Skeletal muscle satellite cell (primary cell): ENCODE data around the gene PDCD7.
A peak's percentile ranks its signal among the peaks of the same experiment; 100 is the strongest.
"Not testable (repeated sequence)": the region's sequence is repeated elsewhere in the genome, so short reads cannot be mapped to it uniquely, and the experiment has no call there.

Source experiments
- H3K27me3 ChIP-seq: 2 replicates; pipeline ENCODE4 v1.7.0; 2013; ENCODE audit warnings: low read length; ENCODE audit not compliant: control insufficient read depth, insufficient read depth
- H3K36me3 ChIP-seq: 2 replicates; pipeline ENCODE4 v1.7.0; 2013; ENCODE audit warnings: mild to moderate bottlenecking, control low read depth, low read length; ENCODE audit not compliant: insufficient read depth
- H3K4me1 ChIP-seq: 2 replicates; pipeline ENCODE4 v1.7.0; 2013; ENCODE audit warnings: low read length; ENCODE audit not compliant: control insufficient read depth, insufficient read depth
- H3K4me2 ChIP-seq: 2 replicates; pipeline ENCODE4 v1.7.0; 2013; ENCODE audit warnings: mild to moderate bottlenecking, low read length
- H3K4me3 ChIP-seq: 2 replicates; pipeline ENCODE4 v1.7.0; 2013; ENCODE audit warnings: low read length
- H3K9ac ChIP-seq: 2 replicates; pipeline ENCODE4 v1.7.0; 2013; ENCODE audit warnings: mild to moderate bottlenecking, low read depth, low read length, moderate library complexity
- H3K9me3 ChIP-seq: replicated peaks from 2 replicates; pipeline ENCODE4 v1.7.0; 2013; ENCODE audit warnings: mild to moderate bottlenecking, control low read depth, low read length

The PDCD7 gene

DNA sequence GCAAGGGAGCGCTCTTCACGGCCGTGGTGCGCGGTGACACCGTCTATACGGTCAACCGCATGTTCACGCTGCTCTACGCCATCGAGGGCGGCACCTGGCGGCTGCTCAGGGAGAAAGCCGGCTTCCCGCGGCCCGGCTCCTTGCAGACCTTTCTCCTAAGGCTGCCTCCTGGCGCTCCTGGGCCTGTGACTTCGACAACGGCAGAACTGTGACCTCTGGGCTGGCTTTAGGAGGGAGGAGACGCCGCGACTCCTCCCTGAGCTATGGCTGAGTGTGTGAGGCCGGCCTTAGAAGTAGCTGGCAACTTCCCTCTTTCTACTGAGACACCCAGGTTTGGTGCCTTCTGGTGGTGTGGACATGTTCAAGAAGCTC, 55.6 kb downstream of the PDCD7 start:
- no peak overlapping the region for H3K4me3 ChIP-seq
- H3K9me3 ChIP-seq: no peaks in the 10 kb centered on the region
- peaks cover 47% of the 10 kb centered on the region for H3K27me3 ChIP-seq
- no peaks in the 10 kb centered on the region for H3K36me3 ChIP-seq
- peak overlapping the region; percentile 52 for H3K4me2 ChIP-seq
- H3K9ac ChIP-seq: no peak overlapping the region
- H3K4me1 ChIP-seq: no peaks in the 10 kb centered on the region

DNA sequence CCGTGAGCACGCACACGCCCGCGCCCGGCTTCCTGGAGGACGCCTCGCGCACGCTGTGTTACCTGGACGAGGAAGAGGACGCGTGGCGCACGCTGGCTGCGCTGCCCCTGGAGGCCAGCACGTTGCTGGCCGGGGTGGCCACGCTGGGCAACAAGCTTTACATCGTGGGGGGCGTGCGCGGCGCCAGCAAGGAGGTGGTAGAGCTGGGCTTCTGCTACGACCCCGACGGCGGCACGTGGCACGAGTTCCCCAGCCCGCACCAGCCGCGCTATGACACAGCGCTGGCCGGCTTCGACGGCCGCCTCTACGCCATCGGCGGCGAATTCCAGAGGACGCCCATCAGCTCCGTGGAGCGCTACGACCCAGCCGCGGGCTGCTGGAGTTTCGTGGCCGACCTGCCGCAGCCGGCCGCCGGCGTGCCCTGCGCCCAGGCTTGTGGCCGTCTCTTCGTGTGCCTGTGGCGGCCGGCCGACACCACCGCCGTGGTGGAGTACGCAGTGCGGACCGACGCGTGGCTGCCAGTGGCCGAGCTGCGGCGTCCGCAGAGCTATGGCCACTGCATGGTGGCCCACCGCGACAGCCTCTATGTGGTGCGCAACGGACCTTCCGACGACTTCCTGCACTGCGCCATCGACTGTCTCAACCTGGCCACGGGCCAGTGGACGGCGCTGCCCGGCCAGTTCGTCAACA, 56.2 kb downstream of the PDCD7 start:
- Histone ChIP-seq H3K36me3 (no peaks in the 10 kb centered on the region), H3K27me3 (peaks cover 42% of the 10 kb centered on the region), H3K4me3 (no peak overlapping the region), H3K4me2 (peak overlapping the region; percentile 52), H3K4me1 (no peaks in the 10 kb centered on the region), H3K9ac (no peak overlapping the region), H3K9me3 (no peaks in the 10 kb centered on the region)

DNA sequence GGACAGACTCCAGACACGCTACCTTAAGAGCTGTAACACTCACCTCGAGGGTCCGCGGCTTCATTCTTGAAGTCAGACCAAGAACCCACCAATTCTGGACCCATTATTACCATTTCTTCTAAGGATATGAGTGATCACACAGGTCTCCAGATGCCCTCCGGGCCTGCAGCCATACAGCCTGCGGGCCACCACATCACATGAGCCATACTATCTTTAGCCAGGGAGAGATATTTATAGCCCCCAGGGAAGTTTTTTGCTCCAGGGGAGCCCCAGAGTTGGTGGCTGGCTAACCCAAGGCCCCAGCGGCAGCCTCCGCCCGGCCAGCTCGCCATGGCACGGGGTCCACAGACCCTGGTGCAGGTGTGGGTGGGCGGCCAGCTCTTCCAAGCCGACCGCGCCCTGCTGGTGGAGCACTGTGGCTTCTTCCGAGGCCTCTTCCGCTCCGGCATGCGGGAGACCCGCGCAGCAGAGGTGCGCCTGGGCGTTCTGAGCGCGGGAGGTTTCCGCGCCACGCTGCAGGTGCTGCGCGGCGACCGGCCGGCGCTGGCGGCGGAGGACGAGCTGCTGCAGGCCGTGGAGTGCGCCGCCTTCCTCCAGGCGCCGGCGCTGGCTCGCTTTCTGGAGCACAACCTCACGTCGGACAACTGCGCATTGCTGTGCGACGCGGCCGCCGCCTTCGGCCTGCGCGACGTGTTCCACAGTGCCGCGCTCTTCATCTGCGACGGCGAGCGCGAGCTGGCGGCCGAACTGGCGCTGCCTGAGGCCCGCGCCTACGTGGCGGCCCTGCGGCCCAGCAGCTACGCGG, 56.9 kb downstream of the PDCD7 start, which contains the start of gene KBTBD13:
Gene KBTBD13, plus strand, starts transcription at position 261 of the 805 bp plus-strand sequence. Its CDS starts 70 bp downstream, at position 331.
- no peaks in the 10 kb centered on the region for H3K36me3 ChIP-seq
- peaks cover 37% of the 10 kb centered on the region for H3K27me3 ChIP-seq
- H3K4me1 ChIP-seq: no peaks in the 10 kb centered on the region
- H3K9ac ChIP-seq: no peak within 1 kb of the TSS
- H3K4me3 ChIP-seq: no peak within 1 kb of the TSS
- no peak within 1 kb of the TSS for H3K4me2 ChIP-seq
- no peaks in the 10 kb centered on the region for H3K9me3 ChIP-seq

DNA sequence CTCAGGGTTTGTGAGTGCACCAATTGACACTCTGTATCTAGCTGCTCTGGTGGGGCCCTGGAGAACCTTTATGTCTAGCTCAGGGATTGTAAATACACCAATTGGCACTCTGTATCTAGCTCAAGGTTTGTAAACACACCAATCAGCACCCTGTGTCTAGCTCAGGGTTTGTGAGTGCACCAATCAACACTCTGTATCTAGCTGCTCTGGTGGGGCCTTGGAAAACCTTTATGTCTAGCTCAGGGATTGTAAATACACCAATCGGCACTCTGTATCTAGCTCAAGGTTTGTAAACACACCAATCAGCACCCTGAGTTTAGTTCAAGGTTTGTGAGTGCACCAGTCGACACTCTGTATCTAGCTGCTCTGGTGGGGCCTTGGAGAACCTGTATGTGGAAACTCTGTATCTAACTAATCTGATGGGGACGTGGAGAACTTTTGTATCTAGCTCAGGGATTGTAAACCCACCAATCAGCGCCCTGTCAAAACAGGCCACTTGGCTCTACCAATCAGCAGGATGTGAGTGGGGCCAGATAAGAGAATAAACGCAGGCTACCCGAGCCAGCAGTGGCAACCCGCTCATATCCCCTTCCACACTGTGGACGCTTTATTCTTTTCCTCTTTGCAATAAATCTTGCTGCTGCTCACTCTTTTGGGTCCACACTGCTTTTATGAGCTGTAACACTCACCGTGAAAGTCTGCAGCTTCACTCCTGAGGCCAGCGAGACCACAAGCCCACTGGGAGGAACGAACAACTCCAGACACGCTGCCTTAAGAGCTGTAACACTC, 57.8 kb downstream of the PDCD7 start:
- H3K4me2 ChIP-seq, H3K36me3 ChIP-seq, H3K9me3 ChIP-seq, H3K4me1 ChIP-seq, H3K9ac ChIP-seq, H3K4me3 ChIP-seq: not testable (repeated sequence)
- peaks cover 33% of the 10 kb centered on the region for H3K27me3 ChIP-seq

DNA sequence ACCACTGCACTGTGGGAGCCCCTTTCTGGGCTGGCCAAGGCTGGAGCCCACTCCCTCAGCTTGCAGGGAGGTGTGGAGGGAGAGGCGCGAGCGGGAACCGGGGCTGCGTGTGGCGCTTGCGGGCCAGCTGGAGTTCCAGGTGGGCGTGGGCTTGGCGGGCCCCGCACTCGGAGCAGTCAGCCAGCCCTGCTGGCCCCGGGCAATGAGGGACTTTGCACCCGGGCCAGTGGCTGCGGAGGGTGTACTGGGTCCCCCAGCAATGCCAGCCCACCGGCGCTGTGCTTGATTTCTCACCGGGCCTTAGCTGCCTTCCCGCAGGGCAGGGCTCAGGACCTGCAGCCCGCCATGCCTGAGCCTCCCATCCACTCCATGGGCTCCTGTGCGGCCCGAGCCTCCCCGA, 58.7 kb downstream of the PDCD7 start:
- not testable (repeated sequence) for H3K9me3 ChIP-seq, H3K4me2 ChIP-seq, H3K4me3 ChIP-seq, H3K4me1 ChIP-seq, H3K9ac ChIP-seq, H3K36me3 ChIP-seq
- H3K27me3 ChIP-seq: peaks cover 30% of the 10 kb centered on the region

DNA sequence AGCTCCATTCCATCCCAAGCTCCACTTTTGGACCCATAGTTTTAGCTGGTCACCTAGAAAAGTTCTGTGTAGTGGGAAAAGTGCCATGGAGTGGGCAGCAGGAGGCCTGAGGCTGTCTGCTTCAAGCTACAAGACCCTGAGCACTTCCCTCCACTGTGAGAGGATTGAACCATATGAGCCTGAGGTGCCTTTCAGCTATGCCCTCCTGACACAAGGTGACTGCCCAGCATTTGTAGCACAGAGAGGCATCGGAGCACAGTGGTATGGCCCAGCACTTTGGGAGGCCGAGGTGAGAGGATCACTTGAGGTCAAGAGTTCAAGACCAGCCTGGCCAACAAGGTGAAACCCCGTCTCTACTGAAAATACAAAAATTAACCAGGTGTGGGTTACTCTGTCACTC, 61.0 kb downstream of the PDCD7 start:
- H3K4me3 ChIP-seq: no peak overlapping the region
- no peaks in the 10 kb centered on the region for H3K36me3 ChIP-seq
- no peak overlapping the region for H3K9ac ChIP-seq
- no peak overlapping the region for H3K4me2 ChIP-seq
- H3K27me3 ChIP-seq: peaks cover 14% of the 10 kb centered on the region
- H3K9me3 ChIP-seq: no peaks in the 10 kb centered on the region
- peaks cover 17% of the 10 kb centered on the region for H3K4me1 ChIP-seq

DNA sequence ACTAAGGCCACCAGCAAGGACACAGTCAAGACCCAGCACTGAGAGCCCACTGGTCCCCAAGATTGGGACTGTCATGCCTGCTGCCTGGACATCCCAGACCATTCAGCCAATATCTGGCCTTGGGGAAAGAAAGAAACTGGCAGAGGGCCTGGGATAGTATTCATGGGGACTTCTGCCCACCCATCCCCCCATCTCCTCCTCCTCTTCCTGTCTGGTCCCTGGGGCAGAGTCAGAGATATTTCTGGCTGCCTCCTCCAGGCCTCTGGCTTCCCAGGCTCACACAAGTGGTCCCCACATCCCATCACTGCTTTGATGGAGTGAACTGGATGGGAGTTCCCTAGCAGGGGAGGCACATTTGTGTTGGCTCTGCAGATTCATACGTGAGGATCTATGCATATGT, 61.6 kb downstream of the PDCD7 start:
- Histone ChIP-seq H3K4me1 (peaks cover 17% of the 10 kb centered on the region), H3K27me3 (peaks cover 20% of the 10 kb centered on the region)

DNA sequence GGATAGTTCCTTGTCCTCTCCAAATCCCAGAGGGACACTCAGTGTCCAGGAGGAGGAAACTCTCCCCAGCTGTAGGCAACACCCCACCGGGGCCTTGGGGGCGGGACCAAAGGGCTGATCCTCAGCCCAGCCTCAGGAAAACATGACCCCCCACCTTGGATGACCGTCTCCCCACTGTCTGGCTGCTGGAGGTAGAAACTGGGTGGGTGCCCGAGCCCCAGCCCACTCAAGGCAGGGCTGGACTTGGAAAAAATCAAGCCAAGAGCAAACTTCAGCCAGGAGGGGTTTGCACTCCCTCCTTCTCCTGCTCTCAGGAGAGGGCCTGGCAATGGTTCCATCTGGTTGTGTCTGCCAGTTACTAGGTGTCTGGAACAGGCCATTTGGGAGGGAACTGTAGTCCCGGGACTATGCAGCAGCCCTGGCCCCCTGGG, 62.2 kb downstream of the PDCD7 start:
- no peaks in the 10 kb centered on the region for H3K36me3 ChIP-seq
- no peak overlapping the region for H3K4me2 ChIP-seq
- H3K9ac ChIP-seq: no peak overlapping the region
- peaks cover 26% of the 10 kb centered on the region for H3K27me3 ChIP-seq
- no peak overlapping the region for H3K4me3 ChIP-seq
- H3K4me1 ChIP-seq: peaks cover 17% of the 10 kb centered on the region
- H3K9me3 ChIP-seq: no peaks in the 10 kb centered on the region

More for the DNA sequence above, 61.6 kb downstream of the PDCD7 start:
- no peaks in the 10 kb centered on the region for H3K36me3 ChIP-seq
- H3K4me2 ChIP-seq: no peak overlapping the region
- H3K9me3 ChIP-seq: no peaks in the 10 kb centered on the region
- no peak overlapping the region for H3K4me3 ChIP-seq
- H3K9ac ChIP-seq: no peak overlapping the region

DNA sequence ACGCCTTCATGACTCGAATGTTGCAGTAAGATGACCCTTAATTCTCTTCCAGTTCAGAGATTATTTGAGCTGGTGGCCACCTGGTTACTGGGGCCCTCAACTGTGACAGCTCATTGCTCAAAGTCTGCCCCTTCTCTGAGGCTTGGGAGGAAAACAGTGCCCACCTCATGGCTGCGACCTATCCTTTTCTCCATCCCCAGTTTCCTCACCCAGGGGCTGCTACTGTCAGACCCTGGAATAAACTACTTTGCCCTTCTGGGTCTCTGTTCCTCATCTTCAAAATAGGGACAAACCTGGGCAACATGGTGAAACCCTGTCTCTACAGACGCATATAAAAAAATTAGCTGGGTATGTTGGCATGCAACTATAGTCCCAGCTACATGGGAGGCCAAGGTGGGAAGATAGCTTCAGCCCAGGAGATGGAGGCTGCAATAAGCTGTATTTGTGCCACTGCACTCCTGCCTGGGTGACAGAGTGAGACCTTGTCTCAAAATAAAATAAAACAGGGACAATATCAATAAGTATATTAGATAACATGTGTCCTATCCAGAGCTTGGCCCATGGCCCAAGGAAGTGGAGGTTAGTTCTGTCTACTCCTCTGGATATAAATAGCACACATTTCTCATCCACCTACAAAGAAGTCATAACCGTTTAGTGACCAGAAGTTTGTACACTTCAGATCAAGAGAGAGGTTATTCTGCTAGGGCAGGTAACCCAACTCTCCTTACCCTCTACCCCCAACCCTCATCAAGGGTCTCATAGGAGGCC, 63.6 kb downstream of the PDCD7 start:
- Histone ChIP-seq H3K9me3 (no peaks in the 10 kb centered on the region), H3K27me3 (peaks cover 40% of the 10 kb centered on the region), H3K9ac (no peak overlapping the region), H3K36me3 (no peaks in the 10 kb centered on the region), H3K4me3 (no peak overlapping the region), H3K4me1 (peaks cover 17% of the 10 kb centered on the region), H3K4me2 (no peak overlapping the region)

DNA sequence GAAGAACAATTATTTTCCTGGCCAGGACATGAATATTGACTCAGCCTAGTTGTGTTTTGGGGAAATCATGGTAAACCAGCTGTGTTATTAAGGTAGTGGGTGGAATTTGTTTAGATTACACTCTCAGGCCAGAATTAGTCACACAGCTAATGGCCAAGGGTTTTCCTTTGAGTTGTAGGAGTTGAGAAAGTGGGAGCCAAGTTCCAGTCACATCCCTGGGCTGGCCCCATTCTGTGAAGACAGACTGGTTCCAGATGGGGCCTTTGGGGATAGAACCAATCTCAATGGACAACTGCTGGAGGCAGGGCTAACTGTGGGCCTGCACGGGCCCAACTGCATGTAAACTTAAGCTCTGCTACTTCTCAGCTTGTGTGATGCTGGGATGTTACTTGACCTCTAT, 64.4 kb downstream of the PDCD7 start:
- Histone ChIP-seq H3K9me3 (no peaks in the 10 kb centered on the region), H3K9ac (no peak overlapping the region), H3K4me1 (peaks cover 17% of the 10 kb centered on the region), H3K4me3 (no peak overlapping the region), H3K36me3 (no peaks in the 10 kb centered on the region), H3K4me2 (no peak overlapping the region), H3K27me3 (peaks cover 43% of the 10 kb centered on the region)

DNA sequence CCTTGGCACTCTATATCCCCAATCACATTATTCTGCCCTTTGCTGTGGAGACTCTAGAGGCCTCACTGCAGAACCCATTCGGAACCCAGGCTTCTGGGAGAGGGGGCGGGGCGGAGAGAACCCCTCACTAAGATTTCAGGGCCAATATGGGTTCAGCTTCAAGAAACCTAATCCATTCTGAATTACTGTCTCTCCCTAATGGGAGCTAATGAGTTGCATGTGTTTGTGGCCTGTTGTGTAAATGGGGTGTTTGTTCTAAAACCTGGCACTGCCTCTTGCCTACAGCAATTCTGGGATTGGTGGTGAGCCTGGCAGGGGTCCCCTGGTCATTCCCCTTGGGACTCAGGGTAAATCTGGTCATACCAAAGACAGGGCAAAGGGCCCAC, 65.2 kb downstream of the PDCD7 start:
- Histone ChIP-seq H3K4me3 (no peak overlapping the region), H3K9ac (no peak overlapping the region), H3K4me1 (peaks cover 17% of the 10 kb centered on the region), H3K27me3 (peaks cover 49% of the 10 kb centered on the region), H3K36me3 (no peaks in the 10 kb centered on the region), H3K4me2 (no peak overlapping the region), H3K9me3 (no peaks in the 10 kb centered on the region)
